Peyer's patch (tissue), 4 donors: ENCODE data around the gene SYT13.

ENCODE experiments used
- CTCF ChIP-seq, 6 experiments: fragments of 450-650 bp in 4 of 6; fragments of 200-600 bp in 2 of 6; sonication (generic) in 1 of 6; IDR thresholded peaks; one replicate each; pipeline ENCODE4 v1.5.1; 2017 to 2019; ENCODE audit warnings: antibody characterized with exemption in 6 of 6, mild to moderate bottlenecking in 3 of 6, moderate library complexity in 1 of 6
- POLR2A ChIP-seq, 2 donors: fragments of 450-650 bp; IDR thresholded peaks; one replicate each; pipeline ENCODE4 v1.5.1; 2017; ENCODE audit warnings: antibody characterized with exemption in 2 of 2, mild to moderate bottlenecking in 2 of 2, moderate library complexity in 2 of 2

- no peak for TF ChIP-seq CTCF (IDR thresholded peaks at IDR 0.05)
- no peak for TF ChIP-seq POLR2A (IDR thresholded peaks at IDR 0.05)
Measured at GRCh38 chr11:45294499-45294898, 8.4 kb upstream of the SYT13 start.
